Prostate gland (tissue), 2 donors: Measurements from ENCODE around the gene SULT1C4.

ENCODE experiments used
- CTCF ChIP-seq, 4 experiments: fragments of 200-600 bp in 2 of 4; fragments of 450-650 bp in 2 of 4; sonication (generic) in 2 of 4; IDR thresholded peaks; 1 replicate in 3 of 4; 2 replicates in 1 of 4; pipeline ENCODE4 v1.5.1; 2016 to 2019; ENCODE audit warnings: antibody characterized with exemption in 4 of 4, mild to moderate bottlenecking in 2 of 4, moderate library complexity in 2 of 4
- POLR2A ChIP-seq: fragments of 450-650 bp; IDR thresholded peaks from one replicate; pipeline ENCODE4 v1.6.1; 2016; ENCODE audit warnings: antibody characterized with exemption, mild to moderate bottlenecking

- no peak for TF ChIP-seq CTCF (IDR thresholded peaks at IDR 0.05)
- TF ChIP-seq POLR2A: no peak
Measured at GRCh38 chr2:108382196-108382595, 4.4 kb downstream of the SULT1C4 start.
